Heart left ventricle (tissue), 13 donors: ENCODE measurements around the gene CAV2.

ENCODE experiments used
- CTCF ChIP-seq, 12 donors: fragments of 200-600 bp; sonication (generic) in 4 of 12; IDR thresholded peaks; one replicate each; pipeline versions ENCODE4 v1.5.0 to v1.8.0; 2018 to 2022; ENCODE audit warnings: antibody characterized with exemption in 12 of 12, mild to moderate bottlenecking in 5 of 12
- POLR2A ChIP-seq, 2 donors: fragments of 450-650 bp; IDR thresholded peaks; one replicate each; pipeline ENCODE4 v1.6.1; 2017; ENCODE audit warnings: antibody characterized with exemption in 2 of 2, mild to moderate bottlenecking in 2 of 2, moderate library complexity in 2 of 2
- donor health status: ischemic (EF 13 %, LVEDD 7.1; RV severe dilation, severe dysfunction).
- donor health status: DM: no; HTN: yes; CAD: no.
- donor health status: DM: no; HTN: no; CAD: no.
- donor health status: ischemic (EF 25% LVEDD 6.9; RV normal size, moderate dysfunction).
- donor health status: ischemic (EF 25% LVEDD 5.7; RV mildly dilated, moderate dysfunction).
- donor health status: ischemic (EF 35%, LVEDD 5.7; RV mildly dilated, moderate dysfunction).
- donor health status: nonischemic (EF 11% LVEDD 7.7; RV severe dilation, severe dysfunction).
- donor health status: DM: yes; HTN: yes; CAD: no.
- donor health status: PGD.
- donor health status: ischemic (EF 29% LVEDD 5.4; RV normal size, mild dysfunction).
- donor health status: nonischemic (EF 23%, LVEDD 6.1; RV moderate dilation, normal function).

- TF ChIP-seq CTCF (IDR thresholded peaks at IDR 0.05) (no peak), POLR2A (IDR thresholded peaks at IDR 0.05) (no peak)
Measured at GRCh38 chr7:116464375-116464774, 35.2 kb upstream of the CAV2 start.
